Activated CD4-positive, alpha-beta T cell treated with anti-CD3 and anti-CD28 coated beads, Interleukin-2, amount 10 ng/mL, durations not matched to agents 24 days and 14 days (primary cell): ENCODE measurements around the gene IL12RB2. TPM values are rescaled to one million over a fixed set of nuclear protein-coding genes. Genes with fewer than 3 reads are reported as not detected.
"Not testable (repeated sequence)": the region's sequence is repeated elsewhere in the genome, so short reads cannot be mapped to it uniquely, and the experiment has no call there.

Experiments
- DNase-seq: peaks from one replicate; pipeline ENCODE4 v3.0.0; 2022
- H3K27ac Mint-ChIP-seq: one replicate; pipeline ENCODE4 v1.8.0; 2022; ENCODE audit warnings: mild to moderate bottlenecking, mixed read lengths
- H3K27me3 Mint-ChIP-seq: one replicate; pipeline ENCODE4 v1.8.0; 2022; ENCODE audit warnings: mixed read lengths
- H3K36me3 Mint-ChIP-seq: one replicate; pipeline ENCODE4 v1.8.0; 2022; ENCODE audit warnings: low read depth, mild to moderate bottlenecking, mixed read lengths
- H3K4me1 Mint-ChIP-seq: one replicate; pipeline ENCODE4 v1.8.0; 2021; ENCODE audit warnings: mixed read lengths
- H3K4me3 Mint-ChIP-seq: one replicate; pipeline ENCODE4 v1.8.0; 2022; ENCODE audit warnings: mild to moderate bottlenecking, moderate library complexity, mixed read lengths
- H3K9me3 Mint-ChIP-seq: one replicate; pipeline ENCODE4 v1.8.0; 2021; ENCODE audit warnings: mixed read lengths
- intact Hi-C: fragments of 100-400 bp; cut with micrococcal nuclease; formaldehyde crosslinking; loops from one replicate; pipeline ENCODE4 v1.15.1; 2023
- total RNA-seq: library from RNA; stranded (reverse); gene quantifications from 2 replicates; pipeline ENCODE4 v1.2.3, GENCODE V29; 2022

The IL12RB2 gene
- total RNA-seq, 1 donor from 2014 or later, result 138 TPM

DNA sequence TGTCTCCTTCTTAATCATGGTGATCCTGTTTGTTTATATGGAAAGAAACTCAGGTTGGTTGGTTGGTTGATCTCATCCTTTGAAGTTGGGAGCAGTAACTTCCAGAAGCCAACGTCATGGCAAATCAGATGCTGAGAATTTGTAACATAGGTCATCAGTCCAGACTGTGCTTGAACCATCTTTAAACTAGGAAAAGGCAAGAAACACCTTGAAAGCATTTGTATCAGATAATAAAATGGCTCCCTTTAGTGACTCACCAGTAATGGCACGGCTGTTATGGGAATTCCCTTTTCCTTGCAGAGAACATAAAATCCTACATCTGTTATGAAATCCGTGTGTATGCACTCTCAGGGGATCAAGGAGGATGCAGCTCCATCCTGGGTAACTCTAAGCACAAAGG, 64.5 kb downstream of the IL12RB2 start:
- H3K27ac Mint-ChIP-seq, result peak overlapping the region; percentile 14
- intact Hi-C loops, result no loop called here
- no peak for DNase-seq
- no peaks in the 10 kb centered on the region for H3K27me3 Mint-ChIP-seq
- peaks cover 12% of the 10 kb centered on the region for H3K4me1 Mint-ChIP-seq
- H3K36me3 Mint-ChIP-seq, result peaks cover 82% of the 10 kb centered on the region
- peaks cover 3% of the 10 kb centered on the region for H3K9me3 Mint-ChIP-seq
- H3K4me3 Mint-ChIP-seq, result no peak overlapping the region

DNA sequence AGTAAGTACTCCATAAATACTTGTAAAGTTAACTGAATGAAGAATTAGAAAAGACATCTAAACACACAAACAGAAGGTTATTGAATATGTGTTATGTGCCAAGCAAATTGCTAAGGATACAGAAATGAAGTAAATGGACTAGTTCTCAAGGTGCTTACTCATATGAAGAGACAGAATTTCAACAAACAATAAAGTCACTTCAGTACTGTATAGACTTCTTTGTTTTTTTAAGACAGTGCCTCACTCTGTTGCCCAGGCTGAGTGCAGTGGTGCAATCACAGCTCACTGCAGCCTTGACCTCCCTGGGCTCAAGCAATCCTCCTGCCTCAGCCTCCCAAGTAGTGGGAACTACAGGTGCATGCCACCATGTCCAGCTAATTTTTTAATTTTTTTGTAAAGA, 65.2 kb downstream of the IL12RB2 start:
- intact Hi-C loops, result no loop called here
- H3K27ac Mint-ChIP-seq, result peak overlapping the region; percentile 34
- H3K27me3 Mint-ChIP-seq, result no peaks in the 10 kb centered on the region
- no peak overlapping the region for H3K4me3 Mint-ChIP-seq
- H3K9me3 Mint-ChIP-seq, result peaks cover 7% of the 10 kb centered on the region
- no peak for DNase-seq
- peaks cover 13% of the 10 kb centered on the region for H3K4me1 Mint-ChIP-seq
- H3K36me3 Mint-ChIP-seq, result peaks cover 84% of the 10 kb centered on the region

DNA sequence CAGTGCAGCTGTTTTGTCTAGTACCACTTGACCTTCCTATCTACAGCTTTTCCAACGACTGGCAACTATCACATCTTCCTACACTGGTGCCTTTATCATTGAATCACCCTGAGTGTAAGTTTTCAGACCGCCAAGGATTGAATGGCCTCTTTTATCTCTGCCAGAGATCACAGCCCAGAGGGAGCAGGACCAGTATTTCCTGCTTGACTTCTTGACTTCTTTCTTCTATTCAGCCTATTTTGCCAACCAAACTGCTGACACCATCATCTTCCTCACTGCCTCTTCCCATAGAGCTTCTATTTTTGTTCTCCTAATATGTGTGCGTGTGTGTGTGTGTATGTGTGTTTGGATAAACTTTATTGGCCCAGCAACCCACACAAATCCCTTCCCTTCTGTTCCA, 68.7 kb downstream of the IL12RB2 start:
- H3K4me1 Mint-ChIP-seq, result peaks cover 10% of the 10 kb centered on the region
- no peak overlapping the region for H3K27ac Mint-ChIP-seq
- H3K4me3 Mint-ChIP-seq, result no peak overlapping the region
- H3K9me3 Mint-ChIP-seq, result peaks cover 15% of the 10 kb centered on the region
- no peaks in the 10 kb centered on the region for H3K27me3 Mint-ChIP-seq
- intact Hi-C loops, result no loop called here
- H3K36me3 Mint-ChIP-seq, result peaks cover 87% of the 10 kb centered on the region
- no peak for DNase-seq

DNA sequence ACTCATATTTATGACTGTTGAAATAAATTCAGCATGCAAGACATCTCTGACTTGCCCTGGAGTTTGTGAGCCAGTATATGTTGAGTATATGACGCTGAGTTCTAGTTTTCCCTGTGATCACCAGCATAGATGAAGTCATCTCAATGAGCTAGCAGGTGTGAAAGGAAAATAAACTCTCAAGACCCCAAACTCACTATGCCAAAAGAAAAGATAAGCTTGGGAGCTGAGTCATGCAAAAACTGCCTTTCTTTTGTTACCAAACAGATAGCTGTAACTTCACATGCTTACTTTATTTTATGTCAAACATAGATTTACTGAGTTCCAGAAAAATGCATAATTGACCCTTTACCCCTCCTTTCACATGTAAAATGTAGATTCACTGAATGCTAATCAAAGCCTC, 69.6 kb downstream of the IL12RB2 start:
- Mint-ChIP-seq H3K36me3 (peaks cover 87% of the 10 kb centered on the region), H3K9me3 (peaks cover 18% of the 10 kb centered on the region), H3K27ac (peak overlapping the region; percentile 65), H3K4me1 (peaks cover 10% of the 10 kb centered on the region), H3K27me3 (no peaks in the 10 kb centered on the region), H3K4me3 (no peak overlapping the region)
- intact Hi-C loops, result no loop called here
- DNase-seq, result no peak

DNA sequence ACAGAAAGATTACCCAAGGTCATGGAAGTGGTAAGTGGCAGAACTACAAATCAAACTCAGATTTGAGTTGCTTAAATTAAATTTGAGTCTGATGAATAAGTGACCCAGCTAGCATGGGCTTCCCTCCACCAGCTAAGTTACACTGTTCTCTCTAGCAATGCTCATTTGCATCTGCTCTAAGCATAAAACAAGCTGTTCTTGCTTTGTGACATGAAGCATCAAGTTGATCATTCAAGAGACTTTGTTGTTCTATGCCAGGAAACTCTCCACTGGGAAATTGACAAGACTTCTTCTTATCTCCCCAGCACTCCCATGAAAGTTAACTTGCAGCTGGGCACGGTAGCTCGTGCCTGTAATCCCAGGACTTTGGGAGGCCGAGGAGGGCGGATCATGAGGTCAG, 73.5 kb downstream of the IL12RB2 start:
- Mint-ChIP-seq H3K4me3 (no peak overlapping the region), H3K9me3 (peaks cover 40% of the 10 kb centered on the region), H3K4me1 (peaks cover 10% of the 10 kb centered on the region), H3K36me3 (peaks cover 93% of the 10 kb centered on the region), H3K27me3 (no peaks in the 10 kb centered on the region), H3K27ac (no peak overlapping the region)
- intact Hi-C loops, result no loop called here
- DNase-seq, result no peak

DNA sequence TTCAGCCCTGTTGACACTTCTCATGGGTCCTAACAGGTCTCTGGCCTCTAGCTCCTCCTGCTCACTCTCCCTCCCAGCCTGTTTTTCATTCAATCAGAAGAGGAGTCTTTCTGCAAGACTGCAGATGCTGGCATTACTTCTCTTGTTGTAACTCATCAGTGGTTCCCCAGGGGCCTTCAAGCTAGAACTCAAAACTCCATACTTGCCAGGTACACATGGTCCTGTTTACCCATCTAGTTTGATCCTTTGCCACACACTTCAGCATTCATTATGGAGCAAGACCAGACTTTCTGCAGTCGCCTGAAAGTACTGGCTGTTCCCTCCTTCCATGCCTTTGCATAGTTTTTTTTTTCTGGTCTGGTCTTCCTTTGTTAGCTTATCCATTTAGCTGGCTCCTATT, 74.6 kb downstream of the IL12RB2 start:
- no peak for DNase-seq
- intact Hi-C loops, result no loop called here
- no peak overlapping the region for H3K4me3 Mint-ChIP-seq
- H3K9me3 Mint-ChIP-seq, result peaks cover 38% of the 10 kb centered on the region
- H3K27ac Mint-ChIP-seq, result no peak overlapping the region
- H3K36me3 Mint-ChIP-seq, result peaks cover 91% of the 10 kb centered on the region
- peaks cover 3% of the 10 kb centered on the region for H3K4me1 Mint-ChIP-seq
- no peaks in the 10 kb centered on the region for H3K27me3 Mint-ChIP-seq

DNA sequence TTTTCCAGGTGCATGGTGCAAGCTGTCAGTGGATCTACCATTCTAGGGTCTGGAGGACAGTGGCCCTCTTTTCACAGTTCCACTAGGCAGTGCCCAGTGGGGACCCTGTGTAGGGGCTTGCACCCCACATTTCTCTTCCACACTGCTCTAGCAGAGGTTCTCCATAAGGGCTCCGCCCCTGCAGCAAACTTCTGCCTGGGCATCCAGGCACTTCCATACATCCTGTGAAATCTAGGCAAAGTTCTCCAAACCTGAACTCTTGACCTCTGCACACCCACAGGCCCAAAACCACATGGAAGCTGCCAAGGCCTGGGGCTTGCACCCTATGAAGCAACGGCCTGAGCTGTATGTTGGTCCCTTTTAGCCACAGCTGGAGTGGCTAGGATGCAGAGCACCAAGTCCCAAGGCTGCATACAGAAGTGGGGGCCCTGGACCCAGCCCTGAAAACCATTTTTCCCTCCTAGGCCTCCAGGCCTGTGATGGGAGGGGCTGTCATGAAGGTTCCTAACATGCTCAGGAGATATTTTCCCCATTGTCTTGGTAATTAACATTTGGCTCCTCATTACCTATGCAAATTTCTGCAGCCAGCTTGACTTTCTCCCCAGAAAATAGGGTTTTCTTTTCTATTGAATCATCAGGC, 76.4 kb downstream of the IL12RB2 start:
- Mint-ChIP-seq H3K27ac (no peak overlapping the region), H3K4me3 (no peak overlapping the region), H3K27me3 (no peaks in the 10 kb centered on the region), H3K9me3 (peaks cover 33% of the 10 kb centered on the region), H3K36me3 (peaks cover 79% of the 10 kb centered on the region), H3K4me1 (no peaks in the 10 kb centered on the region)
- DNase-seq, result no peak
- intact Hi-C loops, result no loop called here

DNA sequence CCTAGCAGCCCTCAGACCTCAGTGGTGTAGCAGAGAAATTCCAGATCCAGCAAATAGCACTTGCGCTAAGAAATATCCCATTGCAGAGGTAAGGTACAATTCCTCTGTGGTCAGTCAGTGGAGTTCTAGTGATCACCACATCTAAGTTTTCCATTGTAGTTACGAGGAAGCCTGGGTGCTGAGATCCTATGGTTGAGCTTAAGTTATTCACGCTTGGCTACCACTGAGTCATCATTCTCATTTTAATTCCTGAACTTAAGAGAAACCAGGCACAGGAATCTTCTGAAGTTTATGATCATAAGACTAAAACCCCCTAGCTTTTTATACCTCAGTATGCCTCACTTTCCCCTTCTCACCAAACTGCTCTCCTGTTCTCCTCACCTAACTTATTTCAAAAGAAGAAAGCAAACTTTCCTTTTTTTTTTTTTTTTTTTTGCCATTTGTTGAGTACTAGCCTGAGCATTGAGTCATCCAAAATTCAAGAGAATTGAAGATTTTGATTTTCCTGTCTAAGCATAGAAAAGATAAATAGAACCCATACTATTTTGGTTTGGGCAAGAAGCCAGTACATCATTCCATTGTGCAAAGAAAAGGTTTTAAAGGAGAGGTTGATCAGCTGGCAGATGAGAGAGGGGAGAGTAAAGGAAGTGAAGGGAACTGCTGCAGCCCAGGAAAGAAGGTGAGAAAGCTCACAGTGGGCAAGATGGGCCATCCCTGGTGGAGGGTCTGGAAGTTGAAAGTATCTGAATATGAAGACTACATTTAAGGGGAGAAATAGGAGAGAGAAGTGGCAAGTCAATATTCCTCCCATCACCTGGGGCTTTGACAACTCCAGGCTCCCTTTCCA, 82.6 kb downstream of the IL12RB2 start:
- H3K4me1 Mint-ChIP-seq, result peaks cover 7% of the 10 kb centered on the region
- no peaks in the 10 kb centered on the region for H3K27me3 Mint-ChIP-seq
- peaks cover 68% of the 10 kb centered on the region for H3K36me3 Mint-ChIP-seq
- H3K27ac Mint-ChIP-seq, result peak overlapping the region; percentile 69
- DNase-seq, result no peak
- intact Hi-C loops, result no loop called here
- H3K4me3 Mint-ChIP-seq, result no peak overlapping the region
- no peaks in the 10 kb centered on the region for H3K9me3 Mint-ChIP-seq

DNA sequence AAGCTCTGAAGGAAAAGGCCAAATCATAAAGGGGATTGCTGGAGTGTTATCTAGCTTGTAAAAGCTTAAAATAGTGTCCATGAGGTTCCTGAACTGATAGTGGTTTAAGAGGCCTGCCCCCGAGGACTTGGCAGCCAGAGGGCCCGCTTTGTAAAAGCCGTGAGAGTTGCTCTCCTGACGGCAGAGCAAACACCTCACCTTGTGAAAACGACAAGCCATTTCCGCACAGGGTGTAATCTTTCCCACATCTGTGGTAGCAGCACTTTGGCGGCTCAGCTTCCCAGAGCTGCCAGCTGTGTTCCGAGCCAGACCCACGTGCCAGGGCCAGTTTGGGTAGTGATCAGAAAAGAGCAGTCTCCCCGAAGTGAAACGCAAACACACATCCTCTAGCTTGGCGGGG, 85.6 kb downstream of the IL12RB2 start:
- Mint-ChIP-seq H3K4me3 (no peak overlapping the region), H3K36me3 (peaks cover 78% of the 10 kb centered on the region), H3K9me3 (no peaks in the 10 kb centered on the region), H3K27ac (no peak overlapping the region), H3K27me3 (no peaks in the 10 kb centered on the region), H3K4me1 (peaks cover 12% of the 10 kb centered on the region)
- no peak for DNase-seq
- intact Hi-C loops, result no loop called here

DNA sequence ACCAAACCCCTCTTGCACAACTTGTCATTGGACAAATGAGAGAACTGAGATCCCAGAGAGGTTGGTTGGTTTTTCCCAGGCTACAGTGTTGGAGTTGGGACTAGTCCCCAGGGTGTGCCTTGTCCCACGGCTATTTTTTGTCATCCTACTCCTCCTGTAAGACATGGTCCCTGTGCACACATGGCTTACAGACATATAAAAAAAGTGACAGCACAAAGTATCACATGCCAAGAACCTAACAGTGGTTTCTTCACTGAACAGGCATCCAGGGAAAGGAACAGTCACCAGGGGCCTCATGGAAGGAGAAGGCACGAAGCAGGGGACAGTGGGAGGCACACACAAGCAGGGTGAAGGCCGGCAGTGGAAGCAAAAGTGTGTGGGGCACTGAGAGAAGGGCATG, 86.1 kb downstream of the IL12RB2 start:
- intact Hi-C loops, result no loop called here
- Mint-ChIP-seq H3K4me1 (peaks cover 13% of the 10 kb centered on the region), H3K27me3 (no peaks in the 10 kb centered on the region), H3K36me3 (peaks cover 83% of the 10 kb centered on the region), H3K9me3 (peaks cover under 1% of the 10 kb centered on the region), H3K27ac (peak overlapping the region; percentile 13), H3K4me3 (no peak overlapping the region)
- DNase-seq, result no peak

DNA sequence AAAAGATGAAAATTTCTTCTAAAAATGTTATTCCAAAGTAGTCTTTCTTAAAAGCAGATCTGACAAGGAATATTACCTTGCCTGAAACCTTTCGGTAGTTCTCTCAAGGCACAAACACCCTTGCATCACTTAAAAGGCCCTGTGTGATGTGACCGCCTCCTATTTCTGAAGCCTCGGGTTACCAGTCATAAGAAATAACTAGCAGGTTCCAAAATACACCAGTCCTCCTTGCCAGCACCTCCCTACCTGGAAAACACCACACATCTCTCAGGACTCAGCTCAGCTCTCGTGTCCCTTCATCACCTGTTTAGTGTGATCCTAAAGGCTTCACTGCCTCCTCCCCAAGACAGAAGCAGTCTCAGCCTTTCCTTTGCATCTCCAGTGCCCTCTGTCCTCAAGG, 86.9 kb downstream of the IL12RB2 start:
- Mint-ChIP-seq H3K27ac (no peak overlapping the region), H3K36me3 (peaks cover 84% of the 10 kb centered on the region), H3K9me3 (peaks cover 9% of the 10 kb centered on the region), H3K4me3 (no peak overlapping the region), H3K27me3 (no peaks in the 10 kb centered on the region), H3K4me1 (peaks cover 17% of the 10 kb centered on the region)
- no peak for DNase-seq
- intact Hi-C loops, result no loop called here

DNA sequence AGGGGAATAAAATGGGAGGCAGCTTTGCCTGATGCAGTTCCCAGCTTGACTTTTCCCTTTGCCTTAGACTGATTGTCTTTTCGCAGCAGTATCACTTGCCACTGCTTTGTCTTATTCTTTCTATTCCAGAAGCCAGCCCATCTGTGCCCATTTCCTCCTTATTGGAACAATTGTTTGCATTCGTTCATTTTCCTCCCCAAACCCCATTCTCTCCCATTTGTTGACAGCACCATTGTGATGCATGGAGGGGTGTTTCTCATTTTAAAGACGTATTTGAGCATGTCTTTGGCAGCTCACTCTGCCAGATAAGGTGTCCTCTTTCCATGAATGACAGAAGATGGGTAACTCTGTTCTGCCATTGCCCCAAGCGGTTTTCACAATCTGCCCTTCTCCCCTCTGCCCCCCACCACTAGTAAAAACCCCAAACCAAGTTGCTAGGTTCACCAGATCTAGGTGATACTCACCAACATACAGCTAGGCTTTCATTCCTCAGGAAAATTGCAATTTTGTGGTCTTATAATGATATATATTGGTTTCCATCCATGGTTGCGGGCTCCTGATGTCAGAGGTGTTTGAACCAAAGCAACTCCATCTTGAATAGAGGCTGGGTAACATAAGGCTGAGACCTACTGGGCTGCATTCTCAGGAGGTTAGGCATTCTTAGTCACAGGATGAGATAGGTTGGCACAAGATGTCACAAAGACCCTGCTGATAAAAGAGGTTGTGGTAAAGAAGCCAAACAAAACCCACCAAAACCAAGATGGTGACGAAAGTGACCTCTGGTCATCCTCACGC, 91.7 kb downstream of the IL12RB2 start:
- H3K4me1 Mint-ChIP-seq, result peaks cover 15% of the 10 kb centered on the region
- peaks cover 69% of the 10 kb centered on the region for H3K36me3 Mint-ChIP-seq
- no peaks in the 10 kb centered on the region for H3K27me3 Mint-ChIP-seq
- H3K27ac Mint-ChIP-seq, result peak overlapping the region; percentile 48
- H3K4me3 Mint-ChIP-seq, result no peak overlapping the region
- peaks cover 18% of the 10 kb centered on the region for H3K9me3 Mint-ChIP-seq
- no peak for DNase-seq
- intact Hi-C loops, result no loop called here

DNA sequence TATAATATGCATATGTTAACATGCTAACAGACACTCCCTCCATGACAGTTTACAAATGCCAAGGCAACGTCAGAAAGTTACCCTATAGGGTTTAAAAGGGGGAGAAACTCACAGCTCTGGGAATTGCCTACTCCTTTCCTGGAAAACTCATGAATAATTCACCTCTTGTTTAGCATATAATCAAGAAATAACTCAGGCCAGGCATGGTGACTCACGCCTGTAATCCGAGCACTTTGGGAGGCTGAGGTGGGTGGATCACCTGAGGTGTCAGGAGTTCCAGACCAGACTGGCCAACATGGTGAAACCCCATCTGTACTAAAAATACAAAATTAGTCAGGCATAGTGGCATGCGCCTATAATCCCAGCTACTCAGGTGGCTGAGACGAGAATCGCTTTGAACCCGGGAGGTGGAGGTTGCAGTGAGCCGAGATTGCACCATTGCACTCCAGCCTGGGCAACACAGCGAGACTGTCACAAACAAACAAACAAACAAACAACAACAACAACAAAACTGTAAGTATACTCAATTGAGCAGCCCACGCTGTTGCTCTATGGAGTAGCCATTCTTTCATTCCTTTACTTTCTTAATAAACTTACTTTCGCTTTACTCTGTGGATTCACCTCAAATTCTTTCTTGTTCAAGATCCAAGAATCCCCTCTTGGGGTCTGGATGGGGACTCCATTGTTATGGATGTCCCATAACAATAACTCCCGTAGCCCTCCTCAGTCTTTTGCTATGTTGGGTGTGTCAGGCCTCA, 92.5 kb downstream of the IL12RB2 start:
- Mint-ChIP-seq H3K27ac (peak overlapping the region; percentile 77), H3K9me3 (peaks cover 18% of the 10 kb centered on the region), H3K4me1 (peaks cover 17% of the 10 kb centered on the region), H3K36me3 (peaks cover 66% of the 10 kb centered on the region)
- not testable (repeated sequence) for H3K4me3 Mint-ChIP-seq, DNase-seq, H3K27me3 Mint-ChIP-seq
- intact Hi-C loops, result loop anchor here (1.0 to 5.0 kb wide), 4 partner anchors 31 to 188 kb away; partner anchors contain the start of gene SERBP1
